Mesenchymal stem cell (in vitro differentiated cells and primary cell): ENCODE data around the gene PFKFB3.
"Not testable (repeated sequence)": the region's sequence is repeated elsewhere in the genome, so short reads cannot be mapped to it uniquely, and the experiment has no call there.

ENCODE experiments used
- DNase-seq: peaks from one replicate; pipeline ENCODE4 v3.0.0-alpha.2; 2013
- H2AFZ ChIP-seq: one replicate; pipeline ENCODE4 v1.6.1; 2013; ENCODE audit warnings: low read depth, mild to moderate bottlenecking, control low read depth, inconsistent platforms, low read length, moderate library complexity
- H2AK5ac ChIP-seq: 2 replicates; pipeline ENCODE4 v1.6.1; 2013; ENCODE audit warnings: low read length, moderate library complexity, mild to moderate bottlenecking, inconsistent platforms; ENCODE audit not compliant: severe bottlenecking
- H2BK120ac ChIP-seq: one replicate; pipeline ENCODE4 v1.6.1; 2013; ENCODE audit warnings: low read depth, mild to moderate bottlenecking, inconsistent platforms, low read length, moderate library complexity
- H2BK12ac ChIP-seq, 2 experiments: one replicate each; pipeline ENCODE4 v1.6.1; 2013; ENCODE audit warnings: inconsistent platforms in 2 of 2, low read length in 2 of 2, mild to moderate bottlenecking in 2 of 2, moderate library complexity in 2 of 2, control low read depth in 1 of 2
- H2BK15ac ChIP-seq: one replicate; pipeline ENCODE4 v1.6.1; 2013; ENCODE audit warnings: mild to moderate bottlenecking, low read depth, inconsistent platforms; ENCODE audit not compliant: poor library complexity, severe bottlenecking
- H2BK5ac ChIP-seq: 2 replicates; pipeline ENCODE4 v1.6.1; 2013; ENCODE audit warnings: low read depth, mild to moderate bottlenecking, low read length, control low read depth, inconsistent platforms; ENCODE audit not compliant: poor library complexity, severe bottlenecking
- H3K14ac ChIP-seq, 2 experiments: one replicate each; pipeline ENCODE4 v1.6.1; 2013; ENCODE audit warnings: inconsistent platforms in 2 of 2, low read length in 2 of 2, control low read depth in 1 of 2, mild to moderate bottlenecking in 1 of 2, moderate library complexity in 1 of 2
- H3K18ac ChIP-seq, 2 experiments: one replicate each; pipeline ENCODE4 v1.6.1; 2013; ENCODE audit warnings: inconsistent platforms in 2 of 2, low read length in 2 of 2, control low read depth in 1 of 2, low read depth in 1 of 2, mild to moderate bottlenecking in 1 of 2
- H3K23ac ChIP-seq, 2 experiments: one replicate each; pipeline ENCODE4 v1.6.1; 2013; ENCODE audit warnings: inconsistent platforms in 2 of 2, low read length in 2 of 2, mild to moderate bottlenecking in 2 of 2, moderate library complexity in 2 of 2, control low read depth in 1 of 2
- H3K27ac ChIP-seq: 2 replicates; pipeline ENCODE4 v1.5.1; 2013; ENCODE audit warnings: mild to moderate bottlenecking, moderate library complexity, low read length, control low read depth, inconsistent platforms; ENCODE audit not compliant: poor library complexity, severe bottlenecking
- H3K27me3 ChIP-seq, 2 experiments: 2 replicates each; pipeline versions ENCODE4 v1.6.1 to v1.7.0; 2013; ENCODE audit warnings: low read length in 2 of 2, mild to moderate bottlenecking in 2 of 2, moderate library complexity in 2 of 2, control low read depth in 1 of 2, inconsistent platforms in 1 of 2; ENCODE audit not compliant: control insufficient read depth in 1 of 2, insufficient read depth in 1 of 2
- H3K36me3 ChIP-seq, 2 experiments: 2 replicates each; pipeline versions ENCODE4 v1.6.1 to v1.7.0; 2013; ENCODE audit warnings: low read length in 2 of 2, control low read depth in 1 of 2, inconsistent platforms in 1 of 2, low read depth in 1 of 2, mild to moderate bottlenecking in 1 of 2; ENCODE audit not compliant: insufficient read depth in 2 of 2, control insufficient read depth in 1 of 2
- H3K4ac ChIP-seq, 2 experiments: one replicate each; pipeline ENCODE4 v1.6.1; 2013; ENCODE audit warnings: inconsistent platforms in 2 of 2, low read length in 2 of 2, mild to moderate bottlenecking in 2 of 2, moderate library complexity in 2 of 2, control low read depth in 1 of 2, low read depth in 1 of 2
- H3K4me1 ChIP-seq: 2 replicates; pipeline ENCODE4 v1.6.1; 2013; ENCODE audit warnings: low read depth, low read length, control low read depth; ENCODE audit not compliant: control insufficient read depth, insufficient read depth
- H3K4me2 ChIP-seq: 2 replicates; pipeline ENCODE4 v1.6.1; 2013; ENCODE audit warnings: low read length, mild to moderate bottlenecking, inconsistent platforms; ENCODE audit not compliant: poor library complexity, severe bottlenecking
- H3K4me3 ChIP-seq, 2 experiments: 2 replicates each; pipeline versions ENCODE4 v1.5.1 to v1.7.0; 2013; ENCODE audit warnings: low read length in 2 of 2, mild to moderate bottlenecking in 2 of 2, control low read depth in 1 of 2, low read depth in 1 of 2; ENCODE audit not compliant: insufficient read depth in 1 of 2
- H3K79me1 ChIP-seq: replicated peaks from 2 replicates; pipeline ENCODE4 v1.6.1; 2013; ENCODE audit warnings: mild to moderate bottlenecking, control low read depth, low read length, inconsistent platforms; ENCODE audit not compliant: poor library complexity, severe bottlenecking
- H3K9ac ChIP-seq: 2 replicates; pipeline ENCODE4 v1.7.0; 2013; ENCODE audit warnings: mild to moderate bottlenecking, low read length, moderate library complexity
- H3K9me3 ChIP-seq: 2 replicates; pipeline ENCODE4 v1.7.0; 2013; ENCODE audit warnings: mild to moderate bottlenecking, low read length; ENCODE audit not compliant: control insufficient read depth
- H4K8ac ChIP-seq: one replicate; pipeline ENCODE4 v1.6.1; 2013; ENCODE audit warnings: inconsistent platforms, mild to moderate bottlenecking, low read length, moderate library complexity
- H4K91ac ChIP-seq: one replicate; pipeline ENCODE4 v1.6.1; 2013; ENCODE audit warnings: mild to moderate bottlenecking, low read length, inconsistent platforms
- WGBS: methylation state at CpG from one replicate; pipeline ENCODE4 v1.1.7; 2013; ENCODE audit warnings: mixed read lengths; 5-methylcytosine and 5-hydroxymethylcytosine counted together

The PFKFB3 gene

DNA sequence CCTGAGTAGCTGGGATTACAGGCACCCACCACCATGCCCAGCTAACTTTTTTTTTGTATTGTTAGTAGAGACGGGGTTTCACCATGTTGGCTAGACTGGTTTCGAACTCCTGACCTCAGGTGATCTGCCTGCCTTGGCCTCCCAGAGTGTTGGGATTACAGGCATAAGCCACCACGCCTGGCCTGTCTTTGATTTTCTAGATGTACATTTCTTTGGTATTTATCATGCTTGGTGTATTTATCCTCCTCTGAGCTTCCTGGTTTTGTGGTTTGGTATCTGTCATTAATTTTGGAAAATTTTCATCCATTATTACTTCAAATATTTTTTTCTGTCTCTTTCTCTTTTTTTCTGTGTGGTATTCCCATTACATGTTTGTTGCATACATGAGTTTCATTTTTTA is 87.9 kb downstream of the PFKFB3 start:
- H3K36me3 ChIP-seq, DNase-seq, H3K9me3 ChIP-seq, H3K18ac ChIP-seq, H3K79me1 ChIP-seq, H2BK120ac ChIP-seq, H2BK12ac ChIP-seq, H3K23ac ChIP-seq, H2AK5ac ChIP-seq, H4K91ac ChIP-seq, H3K4me2 ChIP-seq, H3K14ac ChIP-seq, H3K4ac ChIP-seq, H2AFZ ChIP-seq, H2BK5ac ChIP-seq, H3K27me3 ChIP-seq, H3K4me3 ChIP-seq, H3K4me1 ChIP-seq, H2BK15ac ChIP-seq, H4K8ac ChIP-seq, H3K9ac ChIP-seq: not testable (repeated sequence)
- 100% methylated on average over 2 of the region's 3 CpGs for WGBS
- H3K27ac ChIP-seq: peak overlapping the region; percentile 8

DNA sequence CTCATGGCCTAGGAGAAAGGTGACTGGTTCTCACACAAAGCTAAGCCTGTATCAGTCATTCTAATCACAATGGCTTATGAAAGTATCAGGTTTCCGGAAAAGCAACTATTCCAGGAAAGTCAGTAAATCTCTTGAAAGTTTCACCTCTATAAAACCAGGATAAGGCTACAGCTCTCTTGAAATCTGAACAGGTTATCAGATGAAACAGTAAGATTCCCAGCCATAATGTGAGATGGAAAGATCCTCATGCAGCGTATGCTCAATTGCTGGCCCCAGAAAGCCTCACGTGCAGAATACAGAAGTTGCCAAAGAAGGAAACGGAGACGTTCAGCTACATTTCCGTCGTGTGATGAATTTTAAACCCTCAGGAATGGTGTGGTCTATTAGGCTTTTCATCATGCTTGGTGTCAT is 90.0 kb downstream of the PFKFB3 start:
- H3K4me1 ChIP-seq: peaks cover 7% of the 10 kb centered on the region

DNA sequence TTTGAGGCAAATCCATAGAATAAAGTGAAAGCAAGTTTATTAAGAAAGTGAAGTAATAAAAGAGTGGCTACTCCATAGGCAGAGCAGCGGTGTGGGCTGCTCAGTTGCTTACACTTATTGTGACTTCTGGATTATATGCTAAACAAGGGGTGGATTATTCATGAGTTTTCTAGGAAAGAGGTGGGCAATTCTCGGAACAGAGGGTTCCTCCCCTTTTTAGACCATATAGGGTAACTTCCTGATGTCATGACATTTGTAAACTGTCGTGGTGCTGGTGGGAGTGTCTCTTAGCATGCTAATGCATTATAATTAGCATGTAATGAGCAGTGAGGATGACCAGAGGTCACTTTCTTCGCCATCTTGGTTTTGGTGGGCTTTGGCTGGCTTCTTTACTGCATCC is 93.7 kb downstream of the PFKFB3 start:
- H3K4me2 ChIP-seq, H2AK5ac ChIP-seq, H2BK12ac ChIP-seq, H3K79me1 ChIP-seq, H2AFZ ChIP-seq, H2BK5ac ChIP-seq, H3K27ac ChIP-seq, H2BK120ac ChIP-seq, H3K9me3 ChIP-seq, H2BK15ac ChIP-seq, H4K8ac ChIP-seq, H3K9ac ChIP-seq, H3K27me3 ChIP-seq, H3K23ac ChIP-seq, H3K4me3 ChIP-seq, H3K36me3 ChIP-seq, H3K4ac ChIP-seq, H3K14ac ChIP-seq, H4K91ac ChIP-seq: not testable (repeated sequence)
- 88% methylated on average over 4 of the region's 4 CpGs for WGBS
- peaks cover 16% of the 10 kb centered on the region for H3K4me1 ChIP-seq
- peak; percentile 26 for DNase-seq
- H3K18ac ChIP-seq: peak overlapping the region; percentile 21 to 80

More for the DNA sequence above, 90.0 kb downstream of the PFKFB3 start:
- no peaks in the 10 kb centered on the region for H3K36me3 ChIP-seq
- H4K8ac ChIP-seq: no peak overlapping the region
- H2BK15ac ChIP-seq: no peak overlapping the region
- H3K4me2 ChIP-seq: no peak overlapping the region
- 86% methylated on average over 7 of the region's 7 CpGs for WGBS
- no peak overlapping the region for H3K4me3 ChIP-seq
- no peak overlapping the region for H4K91ac ChIP-seq
- no peak overlapping the region for H3K14ac ChIP-seq
- no peak overlapping the region for H3K9ac ChIP-seq
- H2BK5ac ChIP-seq: no peak overlapping the region
- H3K4ac ChIP-seq: no peak overlapping the region
- H2AFZ ChIP-seq: no peak overlapping the region
- H3K27ac ChIP-seq: no peak overlapping the region
- H3K23ac ChIP-seq: no peak overlapping the region
- H3K79me1 ChIP-seq: no peaks in the 10 kb centered on the region
- no peak overlapping the region for H2BK12ac ChIP-seq
- H2BK120ac ChIP-seq: no peak overlapping the region
- no peak for DNase-seq
- H3K27me3 ChIP-seq: no peaks in the 10 kb centered on the region
- H3K18ac ChIP-seq: no peak overlapping the region
- no peaks in the 10 kb centered on the region for H3K9me3 ChIP-seq
- H2AK5ac ChIP-seq: no peak overlapping the region

DNA sequence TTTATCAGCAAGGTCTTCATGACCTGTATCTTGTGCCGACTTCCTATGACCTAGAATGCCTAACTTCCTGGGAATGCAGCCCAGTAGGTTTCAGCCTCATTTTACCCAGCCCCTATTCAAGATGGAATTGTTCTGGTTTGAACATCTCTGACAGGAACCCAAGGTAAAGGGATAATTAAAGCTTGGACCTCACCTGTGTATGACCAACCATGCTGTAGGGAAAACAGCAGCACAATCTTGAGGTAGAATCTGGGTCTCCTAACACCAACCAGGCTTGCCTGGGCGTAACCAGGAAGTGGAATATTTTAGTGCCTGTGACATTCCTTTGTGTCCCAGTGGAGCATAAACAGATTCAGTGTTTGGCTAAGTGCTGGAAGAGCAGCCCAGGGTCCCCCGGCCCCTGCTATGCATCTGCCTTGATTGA is 94.1 kb downstream of the PFKFB3 start:
- 53% methylated on average over 3 of the region's 3 CpGs for WGBS
- Histone ChIP-seq H4K91ac (peak overlapping the region; percentile 25), H3K36me3 (no peaks in the 10 kb centered on the region), H2BK15ac (peak overlapping the region; percentile 44), H3K9ac (no peak overlapping the region), H2BK12ac (peak overlapping the region; percentile 59 to 90), H3K9me3 (no peaks in the 10 kb centered on the region), H3K4me2 (no peak overlapping the region), H3K18ac (peak overlapping the region; percentile 21 to 80), H3K79me1 (no peaks in the 10 kb centered on the region), H2AFZ (no peak overlapping the region), H3K27me3 (no peaks in the 10 kb centered on the region), H3K23ac (no peak overlapping the region), H4K8ac (peak overlapping the region; percentile 7), H3K27ac (no peak overlapping the region), H3K14ac (no peak overlapping the region), H2AK5ac (peak overlapping the region; percentile 29), H3K4me1 (peaks cover 18% of the 10 kb centered on the region), H3K4me3 (no peak overlapping the region), H3K4ac (peak overlapping the region; percentile 70 to 79), H2BK120ac (peak overlapping the region; percentile 57), H2BK5ac (no peak overlapping the region)
- no peak for DNase-seq
